HepG2 (cell line): ENCODE measurements around the gene RAB15. TPM values are rescaled to one million over a fixed set of nuclear protein-coding genes. Genes with fewer than 3 reads are reported as not detected.

ENCODE experiments used
- ATAC-seq: fragments of 200-7000 bp; cut with Tn5 transposase; 3 replicates; pipeline ENCODE4 v1.9.1; 2020; ENCODE audit warnings: mild to moderate bottlenecking, moderate library complexity
- BruUV-seq: library from RNA; stranded (reverse); fragments of 400-500 nt; replicated peaks from 2 replicates; lab custom pipeline; 2021; lab: Mats Ljungman, UMichigan
- CTCF ChIA-PET: fragments of 300-600 bp; formaldehyde crosslinking; extraction: SDS; loops from one replicate; lab custom pipeline; 2021; ENCODE audit warnings: low total read pairs, inconsistent platforms, low intra/inter-chr PET ratio; lab: Yijun Ruan, JAX
- POLR2A ChIA-PET: fragments of 350-600 bp; sonication (Branson Sonifier 250); formaldehyde crosslinking; loops from one replicate; lab custom pipeline; 2020; ENCODE audit warnings: antibody characterized with exemption, inconsistent platforms; lab: Yijun Ruan, JAX
- DNase-seq: peaks from one replicate; pipeline ENCODE4 v3.0.0-alpha.2; 2015; ENCODE audit warnings: low spot score
- FAIRE-seq: peaks from 3 replicates; lab custom pipeline; 2011; peaks lifted over from hg19 to GRCh38; lab: Jason Lieb, UNC
- H2AFZ ChIP-seq: one replicate; pipeline ENCODE4 v1.6.1; 2011; ENCODE audit warnings: low read length, inconsistent platforms
- H3K27ac ChIP-seq: fragments of 300-600 bp; 3 replicates; pipeline ENCODE4 v1.8.0; 2011; ENCODE audit warnings: mixed run types, mild to moderate bottlenecking, mixed read lengths, low read length, inconsistent platforms; ENCODE audit not compliant: insufficient read depth; ENCODE audit errors: extremely low read length
- H3K27me3 ChIP-seq, 2 experiments: fragments of 200-600 bp in 1 of 2; 2 replicates in 1 of 2; 3 replicates in 1 of 2; pipeline versions ENCODE4 v1.6.0 to v1.8.0; 2011; ENCODE audit warnings: low read length in 2 of 2, mild to moderate bottlenecking in 2 of 2, moderate library complexity in 2 of 2, inconsistent platforms in 1 of 2; ENCODE audit not compliant: insufficient read depth in 2 of 2, control insufficient read depth in 1 of 2
- H3K36me3 ChIP-seq, 2 experiments: fragments of 200-600 bp in 1 of 2; replicated peaks in 1 of 2; 2 replicates in 1 of 2; 3 replicates in 1 of 2; pipeline versions ENCODE4 v1.5.1 to v1.8.0; 2011; ENCODE audit warnings: low read length in 2 of 2, inconsistent platforms in 1 of 2; ENCODE audit not compliant: insufficient read depth in 2 of 2, control insufficient read depth in 1 of 2
- H3K4me1 ChIP-seq: 2 replicates; pipeline ENCODE4 v1.5.1; 2012; ENCODE audit warnings: low read length, inconsistent platforms; ENCODE audit not compliant: insufficient read depth
- H3K4me2 ChIP-seq: 2 replicates; pipeline ENCODE4 v1.6.0; 2011; ENCODE audit warnings: low read depth, low read length, inconsistent platforms
- H3K4me3 ChIP-seq, 3 experiments: fragments of 200-600 bp in 1 of 3; sonication (generic), shearing (Covaris generic) in 1 of 3; replicated peaks in 1 of 3; 2 replicates each; pipeline ENCODE4 v1.5.1; 2011 to 2016; ENCODE audit warnings: low read length in 3 of 3, inconsistent platforms in 2 of 3, low read depth in 2 of 3, mild to moderate bottlenecking in 2 of 3, control low read depth in 1 of 3, mixed read lengths in 1 of 3; ENCODE audit not compliant: insufficient read depth in 1 of 3
- H3K79me2 ChIP-seq: one replicate; pipeline ENCODE4 v1.6.1; 2011; ENCODE audit warnings: low read length, inconsistent platforms; ENCODE audit not compliant: insufficient read depth
- H3K9ac ChIP-seq: 2 replicates; pipeline ENCODE4 v1.6.0; 2011; ENCODE audit warnings: mild to moderate bottlenecking, low read depth, low read length, inconsistent platforms; ENCODE audit not compliant: insufficient read depth
- H3K9me3 ChIP-seq: 2 replicates; pipeline ENCODE4 v1.5.1; 2012; ENCODE audit warnings: mild to moderate bottlenecking, low read length
- H4K20me1 ChIP-seq: 2 replicates; pipeline ENCODE4 v1.6.0; 2011; ENCODE audit warnings: inconsistent platforms, mild to moderate bottlenecking, low read length, moderate library complexity; ENCODE audit not compliant: insufficient read depth
- MTF1 ChIP-seq: sonication (generic); formaldehyde crosslinking; IDR thresholded peaks from 2 replicates; pipeline ENCODE4 v1.5.0; 2020; ENCODE audit warnings: missing genetic modification reagents
- SMC3 ChIP-seq: IDR thresholded peaks from 2 replicates; pipeline ENCODE4 v1.6.1; 2011; ENCODE audit warnings: low read length, improper control_type of control experiment
- SRSF4 ChIP-seq: fragments of 200-400 bp; formaldehyde crosslinking; IDR thresholded peaks from one replicate; pipeline ENCODE4 v1.6.1; 2018; ENCODE audit warnings: mild to moderate bottlenecking, low read depth, low read length, moderate library complexity; ENCODE audit not compliant: poor library complexity, severe bottlenecking
- STAG1 ChIP-seq: sonication (generic); formaldehyde crosslinking; IDR thresholded peaks from 2 replicates; pipeline ENCODE4 v1.4.0; 2020; ENCODE audit warnings: missing genetic modification reagents
- ZNF225 ChIP-seq: sonication (generic); formaldehyde crosslinking; IDR thresholded peaks from 2 replicates; pipeline ENCODE4 v1.4.0; 2020; ENCODE audit warnings: mild to moderate bottlenecking, missing genetic modification reagents
- ZNF652 ChIP-seq: IDR thresholded peaks from 2 replicates; pipeline ENCODE4 v1.6.1; 2016; ENCODE audit warnings: low read depth, borderline replicate concordance
- WGBS: methylation state at CpG from one replicate; pipeline ENCODE4 v1.1.6; 2017; ENCODE audit warnings: low lambda C conversion rate; 5-methylcytosine and 5-hydroxymethylcytosine counted together
- in situ Hi-C: cut with HindIII; loops from 2 replicates; pipeline ENCODE4 v1.10.0; 2017; ENCODE audit warnings: low pct_unique_long_range_greater_than_20kb; ENCODE audit not compliant: extremely low pct_ligation_motif_present
- intact Hi-C: fragments of 100-400 bp; cut with micrococcal nuclease; formaldehyde crosslinking; loops from one replicate; pipeline ENCODE4 v1.10.0; 2022; ENCODE audit not compliant: unreplicated experiment
- polyA plus RNA-seq, 8 experiments: library from polyadenylated mRNA; depleted of rRNA in 3 of 8; stranded (reverse) in 7 of 8; unstranded in 1 of 8; fragments of >200 nt; fragmentation: Illumina TruSeq in 4 of 8; extraction: Trizol in 4 of 8; gene quantifications; 2 replicates each; pipeline versions ENCODE4 v1.2.1 to v1.2.3, GENCODE V29; 2011 to 2016; ENCODE audit warnings: low read depth in 4 of 8, missing spikeins in 1 of 8, mixed read lengths in 1 of 8; ENCODE audit not compliant: insufficient read depth in 1 of 8
- total RNA-seq, 5 experiments: library from RNA; depleted of rRNA; stranded (reverse); fragments of >200 nt; fragmentation: Illumina TruSeq; extraction: Trizol; gene quantifications; 2 replicates each; pipeline ENCODE4 v1.2.3, GENCODE V29; 2016; ENCODE audit warnings: low read depth in 1 of 5
- TF ChIP-seq, protein P1 (sequence below): sonication (generic); formaldehyde crosslinking; IDR thresholded peaks from 2 replicates; pipeline ENCODE4 v1.5.0; 2020; ENCODE audit warnings: mild to moderate bottlenecking, missing genetic modification reagents, moderate library complexity
- TF ChIP-seq, protein P2 (sequence below): sonication (generic); formaldehyde crosslinking; IDR thresholded peaks from 2 replicates; pipeline ENCODE4 v1.8.0; 2022; ENCODE audit warnings: mild to moderate bottlenecking, missing genetic modification reagents, moderate library complexity

RAB15 gene
- total and polyA plus RNA-seq, 2 of the 13 experiments (the other 11 are each of a cell fraction or from before 2014, with no cell fraction given): 7.4 to 18.5 TPM

DNA sequence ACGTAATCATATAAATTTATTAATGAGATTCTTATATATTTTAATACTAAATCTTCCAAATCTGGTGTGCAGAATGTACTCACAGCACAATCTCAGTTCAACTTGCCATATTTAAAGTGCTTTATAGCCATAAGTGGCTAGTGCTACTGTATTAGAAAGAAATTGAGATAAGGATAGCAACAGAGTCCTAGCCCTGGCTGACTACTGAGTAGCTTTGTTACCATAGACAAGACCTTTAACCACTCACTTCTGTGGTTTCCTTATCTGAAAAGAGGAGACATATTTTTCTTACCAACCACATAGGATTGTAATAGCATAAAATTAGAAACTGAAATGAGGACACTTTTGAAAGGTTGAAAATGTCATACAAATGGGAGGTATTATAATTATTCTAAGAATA is 59.9 kb downstream of the RAB15 start:
- in situ Hi-C loops: no loop called here
- Histone ChIP-seq H3K4me1 (peaks cover 18% of the 10 kb centered on the region), H3K4me2 (no peak overlapping the region), H2AFZ (no peak overlapping the region), H3K9me3 (no peaks in the 10 kb centered on the region), H3K4me3 (no peak overlapping the region), H3K79me2 (peaks cover 26% of the 10 kb centered on the region), H3K36me3 (no peaks in the 10 kb centered on the region), H3K9ac (no peak overlapping the region), H3K27ac (no peak overlapping the region), H3K27me3 (no peaks in the 10 kb centered on the region; a peak in 1 of 5 replicates), H4K20me1 (0 out of 2 replicates have a peak, but pooled peaks cover 3% of the 10 kb centered on the region)
- intact Hi-C loops: no loop called here
- no peak for ATAC-seq
- no TSS peak for BruUV-seq
- POLR2A ChIA-PET: no interaction called here
- 0% methylated on average over 1 of the region's 1 CpG for WGBS
- no peak for DNase-seq
- no peak for FAIRE-seq
- TF ChIP-seq MTF1 (no peak), SRSF4 (no peak), ZNF225 (CRISPR knock-in tag) (no peak), ZNF652 (CRISPR knock-in tag) (no peak)
- CTCF ChIA-PET: no interaction called here

DNA sequence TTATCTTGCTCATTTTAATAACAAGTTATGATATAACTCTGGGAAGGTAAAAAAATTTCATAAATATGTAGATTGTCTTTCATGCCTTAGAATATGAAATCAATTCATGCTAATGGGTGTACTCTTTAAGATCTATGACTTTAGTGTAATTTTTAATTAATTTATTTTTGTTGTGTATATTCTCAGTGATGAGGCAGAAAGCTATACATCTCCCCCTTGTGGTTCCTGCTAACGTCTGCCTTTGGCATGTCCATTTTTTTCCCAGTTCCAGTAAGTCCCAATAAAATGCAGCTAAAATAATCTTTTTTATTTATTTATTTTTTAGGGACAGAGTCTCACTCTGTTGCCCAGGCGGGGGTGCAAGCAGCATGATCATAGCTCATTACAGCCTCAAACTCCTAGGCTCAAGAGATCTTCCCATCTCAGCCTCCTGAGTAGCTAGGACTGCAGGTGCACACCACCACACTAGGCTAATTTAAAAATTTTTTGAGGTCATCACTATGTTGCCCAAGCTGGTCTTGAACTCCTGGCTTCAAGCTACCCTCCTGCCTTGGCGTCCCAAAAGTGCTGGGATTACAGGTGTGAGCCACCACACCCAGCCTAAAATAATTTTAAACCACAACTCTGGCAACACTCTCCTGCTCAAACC is 61.2 kb downstream of the RAB15 start:
- no TSS peak for BruUV-seq
- Histone ChIP-seq H3K4me2 (no peak overlapping the region), H3K9me3 (no peaks in the 10 kb centered on the region), H4K20me1 (0 out of 2 replicates have a peak, but pooled peaks cover 3% of the 10 kb centered on the region), H3K36me3 (no peaks in the 10 kb centered on the region), H3K4me3 (no peak overlapping the region), H3K27ac (no peak overlapping the region), H2AFZ (no peak overlapping the region), H3K9ac (no peak overlapping the region), H3K79me2 (peaks cover 18% of the 10 kb centered on the region), H3K27me3 (peaks cover 0 to under 1% of the 10 kb centered on the region in 2 experiments; a peak in 1 of 5 replicates), H3K4me1 (peaks cover 17% of the 10 kb centered on the region)
- no peak for FAIRE-seq
- intact Hi-C loops (no loop called here), in situ Hi-C loops (no loop called here)
- 0% methylated on average over 3 of the region's 3 CpGs for WGBS
- no peak for ATAC-seq
- POLR2A ChIA-PET: interaction anchor here (0.8 to 1.0 kb wide), 2 partner anchors 28 to 37 kb away, joined by 4 read pairs; no protein-coding TSS in a partner anchor
- CTCF ChIA-PET: no interaction called here
- peak; percentile 19 for DNase-seq
- TF ChIP-seq SMC3 (peak; percentile 43; the same call in 1 of the 2 replicates), STAG1 (CRISPR knock-in tag) (peak; percentile 24; the same call in 1 of the 2 replicates)
- TF ChIP-seq, protein P1, sequence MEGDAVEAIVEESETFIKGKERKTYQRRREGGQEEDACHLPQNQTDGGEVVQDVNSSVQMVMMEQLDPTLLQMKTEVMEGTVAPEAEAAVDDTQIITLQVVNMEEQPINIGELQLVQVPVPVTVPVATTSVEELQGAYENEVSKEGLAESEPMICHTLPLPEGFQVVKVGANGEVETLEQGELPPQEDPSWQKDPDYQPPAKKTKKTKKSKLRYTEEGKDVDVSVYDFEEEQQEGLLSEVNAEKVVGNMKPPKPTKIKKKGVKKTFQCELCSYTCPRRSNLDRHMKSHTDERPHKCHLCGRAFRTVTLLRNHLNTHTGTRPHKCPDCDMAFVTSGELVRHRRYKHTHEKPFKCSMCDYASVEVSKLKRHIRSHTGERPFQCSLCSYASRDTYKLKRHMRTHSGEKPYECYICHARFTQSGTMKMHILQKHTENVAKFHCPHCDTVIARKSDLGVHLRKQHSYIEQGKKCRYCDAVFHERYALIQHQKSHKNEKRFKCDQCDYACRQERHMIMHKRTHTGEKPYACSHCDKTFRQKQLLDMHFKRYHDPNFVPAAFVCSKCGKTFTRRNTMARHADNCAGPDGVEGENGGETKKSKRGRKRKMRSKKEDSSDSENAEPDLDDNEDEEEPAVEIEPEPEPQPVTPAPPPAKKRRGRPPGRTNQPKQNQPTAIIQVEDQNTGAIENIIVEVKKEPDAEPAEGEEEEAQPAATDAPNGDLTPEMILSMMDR (CRISPR knock-in tag): peak; percentile 46
- TF ChIP-seq, protein P2, sequence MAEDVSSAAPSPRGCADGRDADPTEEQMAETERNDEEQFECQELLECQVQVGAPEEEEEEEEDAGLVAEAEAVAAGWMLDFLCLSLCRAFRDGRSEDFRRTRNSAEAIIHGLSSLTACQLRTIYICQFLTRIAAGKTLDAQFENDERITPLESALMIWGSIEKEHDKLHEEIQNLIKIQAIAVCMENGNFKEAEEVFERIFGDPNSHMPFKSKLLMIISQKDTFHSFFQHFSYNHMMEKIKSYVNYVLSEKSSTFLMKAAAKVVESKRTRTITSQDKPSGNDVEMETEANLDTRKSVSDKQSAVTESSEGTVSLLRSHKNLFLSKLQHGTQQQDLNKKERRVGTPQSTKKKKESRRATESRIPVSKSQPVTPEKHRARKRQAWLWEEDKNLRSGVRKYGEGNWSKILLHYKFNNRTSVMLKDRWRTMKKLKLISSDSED (CRISPR knock-in tag): no peak
